AG04449 (cell line): ENCODE data around the gene PHC2.

Experiments used
- CTCF ChIA-PET: fragments of 350-600 bp; formaldehyde crosslinking; extraction: SDS; loops from one replicate; lab custom pipeline; 2021; ENCODE audit warnings: antibody characterized with exemption; lab: Yijun Ruan, JAX
- POLR2A ChIA-PET: fragments of 400-600, 350-600 bp; formaldehyde crosslinking; extraction: SDS; loops from one replicate; lab custom pipeline; 2020; ENCODE audit warnings: antibody characterized with exemption, inconsistent platforms; lab: Yijun Ruan, JAX
- DNase-seq: peaks from one replicate; pipeline ENCODE4 v3.0.0-alpha.2; 2010; ENCODE audit warnings: low read depth, low spot score
- H3K4me3 ChIP-seq: 2 replicates; pipeline ENCODE4 v1.5.1; 2011; ENCODE audit warnings: low read depth, mild to moderate bottlenecking, control low read depth, low read length
- CTCF ChIP-seq: IDR thresholded peaks from one replicate; pipeline ENCODE4 v1.5.1; 2011; ENCODE audit warnings: mild to moderate bottlenecking, moderate library complexity, low read length, control low read depth, inconsistent platforms; ENCODE audit not compliant: insufficient read depth; ENCODE audit errors: missing control alignments

PHC2 gene

DNA sequence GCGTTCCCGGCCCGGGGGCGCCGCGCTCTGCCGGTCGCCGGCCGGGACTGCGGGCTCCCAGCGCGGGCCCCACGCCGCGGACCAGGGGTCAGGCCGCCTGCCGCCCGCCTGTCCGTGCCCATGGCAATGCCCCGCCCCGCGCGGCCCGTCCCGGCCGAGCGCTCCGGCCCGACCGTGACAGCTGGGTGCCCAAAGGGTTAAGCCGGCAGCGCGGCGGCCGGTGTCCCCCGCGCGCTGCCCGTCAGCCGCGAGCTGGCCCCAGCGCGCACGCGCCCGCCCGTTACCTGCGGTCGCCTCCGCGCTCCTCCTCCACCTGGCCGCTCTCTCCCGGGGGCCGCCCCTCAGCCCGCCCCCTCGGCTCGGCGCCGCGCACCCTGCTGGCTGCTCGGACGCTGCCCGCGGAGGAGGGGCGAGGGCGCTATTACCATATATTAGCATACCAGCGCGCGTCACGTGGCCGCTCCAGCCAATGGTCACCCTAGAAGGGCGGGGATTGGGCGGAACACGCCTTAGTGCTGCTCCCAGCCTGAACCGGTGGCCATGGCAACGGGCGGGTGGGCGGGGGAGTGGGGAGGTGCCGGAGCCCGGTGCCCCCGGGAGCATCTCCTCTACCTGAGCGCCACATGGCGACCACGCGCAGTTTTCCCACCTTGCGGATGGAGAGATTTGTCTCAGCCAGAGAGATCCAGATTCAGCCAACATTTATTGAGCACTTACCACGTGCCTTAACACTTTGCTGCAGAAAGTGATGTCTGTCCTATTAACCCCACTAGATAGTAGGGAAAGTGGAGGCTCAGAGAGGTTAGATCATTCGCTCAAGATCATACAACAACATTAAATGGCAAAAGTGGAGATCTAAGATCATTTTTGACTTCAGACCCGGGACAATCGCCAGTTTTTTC, at the start of gene PHC2:
TSS of gene PHC2 (minus strand) at position 404 of the 902 bp plus-strand sequence. CDS start 55,556 bp downstream, outside the sequence.
- peak within 1 kb of the TSS; percentile 73 for H3K4me3 ChIP-seq
- POLR2A ChIA-PET: no interaction called here
- CTCF ChIA-PET: interaction anchor here (0.9 to 2.8 kb wide), 5 partner anchors 10 to 135 kb away, joined by 3 to 14 read pairs (median 3); no protein-coding TSS in a partner anchor

DNA sequence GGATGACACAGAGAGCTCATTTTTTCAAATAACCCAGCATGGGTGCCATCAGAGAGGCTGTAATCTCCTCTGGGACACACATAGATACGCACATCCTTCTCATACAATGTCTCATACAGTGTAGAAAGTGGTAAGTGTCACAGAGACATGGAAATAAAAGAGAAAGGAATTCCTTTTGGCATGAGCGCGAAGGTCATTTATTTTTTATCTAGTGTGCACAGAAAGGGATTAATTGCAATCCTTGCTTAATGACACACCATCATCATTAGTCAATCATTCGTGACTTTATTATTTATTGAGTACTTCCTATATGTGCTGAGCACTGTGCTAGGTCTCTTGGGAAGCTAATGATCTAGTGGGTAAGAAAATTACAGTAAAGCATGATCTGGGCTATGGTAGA, 46.6 kb upstream of the PHC2 start:
- POLR2A ChIA-PET: no interaction called here

More for the DNA sequence above, at the start of gene PHC2:
- no peak for DNase-seq
- TF ChIP-seq CTCF: peak; percentile 43

GRCh38 chr1:33473900-33474299, 43.0 kb upstream of the PHC2 start:
- H3K4me3 ChIP-seq: no peak overlapping the region
- POLR2A ChIA-PET: no interaction called here
- no peak for TF ChIP-seq CTCF
- no peak for DNase-seq
- CTCF ChIA-PET: interaction anchor here (1.0 to 11.0 kb wide), 7 partner anchors 8 to 176 kb away, joined by 3 to 436 read pairs (median 5); partner anchors contain the start of gene A3GALT2

More for the DNA sequence above, 46.6 kb upstream of the PHC2 start:
- no peak overlapping the region for H3K4me3 ChIP-seq
- CTCF ChIA-PET: interaction anchor here (1.1 to 1.7 kb wide), 3 partner anchors 11 to 181 kb away, joined by 3 to 6 read pairs (median 4); no protein-coding TSS in a partner anchor
- TF ChIP-seq CTCF: no peak
- no peak for DNase-seq

GRCh38 chr1:33472269-33472980, 41.5 kb upstream of the PHC2 start, which contains the start of gene ZSCAN20:
ZSCAN20 (plus strand) TSS chr1:33472645; CDS start chr1:33479289, 6,644 bp downstream.
- TF ChIP-seq CTCF: no peak
- DNase-seq: peak; percentile 88
- POLR2A ChIA-PET: interaction anchor here (0.6 to 1.0 kb wide), 2 partner anchors 13 to 140 kb away, joined by 3 read pairs; no protein-coding TSS in a partner anchor
- peak within 1 kb of the TSS; percentile 91 for H3K4me3 ChIP-seq
- CTCF ChIA-PET: interaction anchor here (0.8 to 11.0 kb wide), 21 partner anchors 9 to 359 kb away, joined by 3 to 436 read pairs (median 6); no protein-coding TSS in a partner anchor

DNA sequence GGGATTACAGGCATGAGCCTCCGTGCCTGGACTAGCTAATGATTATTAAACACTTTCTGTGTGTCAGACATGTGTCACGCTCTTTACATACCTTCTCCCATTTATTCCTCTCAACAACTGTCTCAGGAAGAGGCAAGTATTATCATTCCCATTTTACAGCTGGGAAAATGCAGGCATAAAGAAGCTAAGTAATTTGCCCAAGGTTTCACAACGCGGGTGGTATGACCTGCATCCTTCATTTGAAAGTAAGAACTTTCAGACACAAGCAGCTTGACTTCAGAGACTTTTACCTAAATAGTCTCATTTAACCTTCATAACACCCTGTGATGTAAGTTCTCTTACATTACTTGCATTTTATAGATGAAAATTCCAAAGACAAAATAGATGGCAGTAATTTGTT, 40.5 kb upstream of the PHC2 start:
- DNase-seq: no peak
- ChIA-PET CTCF (interaction anchor here (0.6 to 11.0 kb wide), 65 partner anchors 8 to 386 kb away, joined by 3 to 436 read pairs (median 5); partner anchors contain the start of gene TRIM62), POLR2A (no interaction called here)
- no peak overlapping the region for H3K4me3 ChIP-seq
- TF ChIP-seq CTCF: no peak
